Caco-2 (cell line): Measurements from ENCODE around the gene NDFIP2. TPM values are rescaled to one million over a fixed set of nuclear protein-coding genes. Genes with fewer than 3 reads are reported as not detected.

Experiments
- BruUV-seq: library from RNA; stranded (reverse); fragments of 400-500 nt; replicated peaks from 2 replicates; lab custom pipeline; 2021; lab: Mats Ljungman, UMichigan
- CTCF ChIA-PET: fragments of 300-600 bp; sonication (Branson Sonifier 250); formaldehyde crosslinking; loops from one replicate; lab custom pipeline; 2022; ENCODE audit warnings: antibody characterized with exemption; lab: Charles Lee
- POLR2A ChIA-PET: fragments of 300-600 bp; sonication (Branson Sonifier 250); formaldehyde crosslinking; loops from one replicate; lab custom pipeline; 2022; ENCODE audit warnings: antibody characterized with exemption; lab: Charles Lee
- DNase-seq, 2 experiments: peaks; one replicate each; pipeline versions ENCODE4 v3.0.0 to v3.0.0-alpha.2; 2020 to 2022
- H3K27me3 ChIP-seq: replicated peaks from 2 replicates; pipeline ENCODE4 v1.6.0; 2011; ENCODE audit warnings: low read length; ENCODE audit not compliant: control insufficient read depth, insufficient read depth
- H3K36me3 ChIP-seq: 2 replicates; pipeline ENCODE4 v1.5.1; 2011; ENCODE audit warnings: low read length; ENCODE audit not compliant: control insufficient read depth, insufficient read depth
- H3K4me1 ChIP-seq: fragments of 250-450 bp; sonication (Bioruptor Pico); 2 replicates; pipeline ENCODE4 v1.5.1; 2020; ENCODE audit warnings: mild to moderate bottlenecking
- H3K4me3 ChIP-seq: 2 replicates; pipeline ENCODE4 v1.5.1; 2011; ENCODE audit warnings: low read depth, mild to moderate bottlenecking, control low read depth, low read length
- H3K9me3 ChIP-seq: fragments of 250-450 bp; sonication (Bioruptor Pico); 2 replicates; pipeline ENCODE4 v1.5.1; 2020; ENCODE audit warnings: mild to moderate bottlenecking, moderate library complexity
- H3K27ac Mint-ChIP-seq: one replicate; pipeline ENCODE4 v1.8.0; 2022; ENCODE audit warnings: mixed read lengths; ENCODE audit not compliant: unreplicated experiment
- H3K27me3 Mint-ChIP-seq: one replicate; pipeline ENCODE4 v1.8.0; 2022; ENCODE audit warnings: mixed read lengths; ENCODE audit not compliant: insufficient read depth, unreplicated experiment
- H3K36me3 Mint-ChIP-seq: one replicate; pipeline ENCODE4 v1.8.0; 2022; ENCODE audit warnings: mild to moderate bottlenecking, mixed read lengths; ENCODE audit not compliant: insufficient read depth, unreplicated experiment
- H3K4me1 Mint-ChIP-seq: one replicate; pipeline ENCODE4 v1.8.0; 2022; ENCODE audit warnings: low read depth, mixed read lengths; ENCODE audit not compliant: unreplicated experiment
- H3K4me3 Mint-ChIP-seq: one replicate; pipeline ENCODE4 v1.8.0; 2022; ENCODE audit warnings: mild to moderate bottlenecking, moderate library complexity, mixed read lengths; ENCODE audit not compliant: unreplicated experiment
- H3K9me3 Mint-ChIP-seq: one replicate; pipeline ENCODE4 v1.8.0; 2022; ENCODE audit warnings: mixed read lengths; ENCODE audit not compliant: unreplicated experiment
- CTCF ChIP-seq, 2 experiments: fragments of 200-600 bp in 1 of 2; IDR thresholded peaks; 1 replicate in 1 of 2; 2 replicates in 1 of 2; pipeline versions ENCODE4 v1.5.1 to v1.8.0; 2011 to 2022; ENCODE audit warnings: antibody characterized with exemption in 1 of 2, control low read depth in 1 of 2, inconsistent platforms in 1 of 2, low read depth in 1 of 2, low read length in 1 of 2, mild to moderate bottlenecking in 1 of 2, moderate library complexity in 1 of 2; ENCODE audit not compliant: insufficient read depth in 1 of 2, severe bottlenecking in 1 of 2, unreplicated experiment in 1 of 2
- intact Hi-C: fragments of 100-400 bp; cut with micrococcal nuclease; formaldehyde crosslinking; loops from one replicate; pipeline ENCODE4 v1.10.0; 2022; ENCODE audit not compliant: unreplicated experiment
- total RNA-seq: library from RNA; stranded (reverse); gene quantifications from 2 replicates; pipeline ENCODE4 v1.2.3, GENCODE V29; 2022

The NDFIP2 gene
- total RNA-seq, 1 experiment from 2014 or later: 61.2 TPM

- Mint-ChIP-seq H3K9me3 (no peaks in the 10 kb centered on the region), H3K4me3 (no peak overlapping the region), H3K4me1 (peaks cover 11% of the 10 kb centered on the region), H3K36me3 (peaks cover 6% of the 10 kb centered on the region), H3K27me3 (no peaks in the 10 kb centered on the region), H3K27ac (no peak overlapping the region)
- H3K4me3 ChIP-seq: no peak overlapping the region
- DNase-seq: no peak
- peaks cover 5% of the 10 kb centered on the region; the same call in 1 of the 2 replicates for H3K4me1 ChIP-seq
- no peaks in the 10 kb centered on the region for H3K9me3 ChIP-seq
- H3K27me3 ChIP-seq: no peaks in the 10 kb centered on the region
- CTCF ChIA-PET: interaction anchor here (0.7 to 1.7 kb wide), 2 partner anchors 127 to 584 kb away, joined by 3 to 4 read pairs; no protein-coding TSS in a partner anchor
- intact Hi-C loops: loop anchor here (1.0 kb wide), 1 partner anchor 127 kb away; no protein-coding TSS in a partner anchor
- BruUV-seq: no TSS peak
- no peaks in the 10 kb centered on the region; the same call in 1 of the 2 replicates for H3K36me3 ChIP-seq
- POLR2A ChIA-PET: no interaction called here
- no peak for TF ChIP-seq CTCF (IDR thresholded peaks at IDR 0.05; ENCODE audit: insufficient read depth in 1 of 2, low read depth in 1 of 2, low read length in 1 of 2, severe bottlenecking in 1 of 2, unreplicated experiment in 1 of 2)
These were observed 68.6 kb downstream of the NDFIP2 start for GRCh38 chr13:79549355-79550106.

GRCh38 chr13:79557666-79558065 is 76.7 kb downstream of the NDFIP2 start:
- no peak overlapping the region for H3K27ac Mint-ChIP-seq
- H3K9me3 ChIP-seq: no peaks in the 10 kb centered on the region
- no TSS peak for BruUV-seq
- ChIA-PET CTCF (no interaction called here), POLR2A (no interaction called here)
- H3K4me3 ChIP-seq: no peak overlapping the region
- H3K36me3 ChIP-seq: peaks cover 3% of the 10 kb centered on the region; the same call in 1 of the 2 replicates
- no peak for TF ChIP-seq CTCF (IDR thresholded peaks at IDR 0.05; ENCODE audit: insufficient read depth in 1 of 2, low read depth in 1 of 2, low read length in 1 of 2, severe bottlenecking in 1 of 2, unreplicated experiment in 1 of 2)
- H3K4me3 Mint-ChIP-seq: no peak overlapping the region
- no peak for DNase-seq
- H3K36me3 Mint-ChIP-seq: peaks cover 38% of the 10 kb centered on the region
- no peaks in the 10 kb centered on the region for H3K4me1 Mint-ChIP-seq
- no peaks in the 10 kb centered on the region; the same call in 1 of the 2 replicates for H3K4me1 ChIP-seq
- no peaks in the 10 kb centered on the region for H3K27me3 ChIP-seq
- H3K9me3 Mint-ChIP-seq: peaks cover 45% of the 10 kb centered on the region
- intact Hi-C loops: no loop called here
- no peaks in the 10 kb centered on the region for H3K27me3 Mint-ChIP-seq

- Histone ChIP-seq H3K9me3 (peaks cover 6% of the 10 kb centered on the region), H3K4me3 (no peak overlapping the region), H3K36me3 (peaks cover 3% of the 10 kb centered on the region; the same call in 1 of the 2 replicates), H3K4me1 (no peaks in the 10 kb centered on the region; the same call in 1 of the 2 replicates), H3K27me3 (no peaks in the 10 kb centered on the region)
- H3K4me1 Mint-ChIP-seq: no peaks in the 10 kb centered on the region
- DNase-seq: no peak
- intact Hi-C loops: no loop called here
- CTCF ChIA-PET: no interaction called here
- no peak for TF ChIP-seq CTCF (IDR thresholded peaks at IDR 0.05; ENCODE audit: insufficient read depth in 1 of 2, low read depth in 1 of 2, low read length in 1 of 2, severe bottlenecking in 1 of 2, unreplicated experiment in 1 of 2)
- H3K9me3 Mint-ChIP-seq: peaks cover 57% of the 10 kb centered on the region
- H3K27me3 Mint-ChIP-seq: no peaks in the 10 kb centered on the region
- POLR2A ChIA-PET: no interaction called here
- no TSS peak for BruUV-seq
- H3K36me3 Mint-ChIP-seq: peaks cover 38% of the 10 kb centered on the region
- H3K4me3 Mint-ChIP-seq: no peak overlapping the region
- H3K27ac Mint-ChIP-seq: no peak overlapping the region
These were observed 80.0 kb downstream of the NDFIP2 start for GRCh38 chr13:79560954-79561353.
